Muscle of leg (tissue), 11 donors: ENCODE measurements around the gene TYRP1. TPM values are rescaled to one million over a fixed set of nuclear protein-coding genes. Genes with fewer than 3 reads are reported as not detected.

Experiments used
- DNase-seq: peaks from one replicate; pipeline ENCODE4 v3.0.0; 2013
- H3K27ac ChIP-seq: one replicate; pipeline ENCODE4 v1.5.1; 2013; ENCODE audit warnings: mild to moderate bottlenecking, low read length, control low read depth
- H3K27me3 ChIP-seq: one replicate; pipeline ENCODE4 v1.6.1; 2013; ENCODE audit warnings: low read length; ENCODE audit not compliant: control insufficient read depth, insufficient read depth
- H3K36me3 ChIP-seq: one replicate; pipeline ENCODE4 v1.6.1; 2013; ENCODE audit warnings: low read length; ENCODE audit not compliant: control insufficient read depth, insufficient read depth
- H3K4me1 ChIP-seq: one replicate; pipeline ENCODE4 v1.6.1; 2013; ENCODE audit warnings: low read length; ENCODE audit not compliant: control insufficient read depth, insufficient read depth
- H3K4me3 ChIP-seq: one replicate; pipeline ENCODE4 v1.5.1; 2013; ENCODE audit warnings: low read length, control low read depth
- H3K9me3 ChIP-seq: replicated peaks from 2 replicates; pipeline ENCODE4 v1.6.1; 2013; ENCODE audit warnings: low read depth, low read length; ENCODE audit not compliant: control insufficient read depth
- WGBS: methylation state at CpG from one replicate; pipeline ENCODE4 v1.1.5; 2013; ENCODE audit warnings: missing lambda C conversion rate; ENCODE audit not compliant: insufficient coverage; 5-methylcytosine and 5-hydroxymethylcytosine counted together
- polyA plus RNA-seq, 8 donors: library from polyadenylated mRNA; unstranded; fragments of 120-200 nt; gene quantifications; one replicate each; pipeline versions ENCODE4 v1.2.1 to v1.2.3, GENCODE V29; 2013; ENCODE audit warnings: inconsistent platforms in 1 of 8, low replicate concordance in 1 of 8; ENCODE audit not compliant: insufficient read length in 8 of 8, insufficient read depth in 1 of 8
- total RNA-seq: library from RNA; stranded (reverse); fragments of 120-200 nt; gene quantifications from one replicate; pipeline ENCODE4 v1.2.4, GENCODE V29; 2013

TYRP1 gene
- total and polyA plus RNA-seq, 9 donors = 0.27 to 20.9 (median 0.43) TPM; not detected in 3

GRCh38 chr9:12695474-12695873 is 2.3 kb downstream of the TYRP1 start:
- no peaks in the 10 kb centered on the region for H3K36me3 ChIP-seq
- no peak overlapping the region for H3K4me3 ChIP-seq
- DNase-seq = no peak
- H3K27ac ChIP-seq = no peak overlapping the region
- H3K27me3 ChIP-seq = no peaks in the 10 kb centered on the region
- H3K9me3 ChIP-seq = no peaks in the 10 kb centered on the region
- WGBS = no CpG with 5 or more reads among the region's 4 CpGs
- H3K4me1 ChIP-seq = no peaks in the 10 kb centered on the region

GRCh38 chr9:12696931-12697622 is 3.9 kb downstream of the TYRP1 start:
- no CpG with 5 or more reads among the region's 4 CpGs for WGBS
- no peak overlapping the region for H3K4me3 ChIP-seq
- no peaks in the 10 kb centered on the region for H3K9me3 ChIP-seq
- H3K27me3 ChIP-seq = no peaks in the 10 kb centered on the region
- DNase-seq = no peak
- H3K27ac ChIP-seq = no peak overlapping the region
- H3K4me1 ChIP-seq = no peaks in the 10 kb centered on the region
- no peaks in the 10 kb centered on the region for H3K36me3 ChIP-seq

DNA sequence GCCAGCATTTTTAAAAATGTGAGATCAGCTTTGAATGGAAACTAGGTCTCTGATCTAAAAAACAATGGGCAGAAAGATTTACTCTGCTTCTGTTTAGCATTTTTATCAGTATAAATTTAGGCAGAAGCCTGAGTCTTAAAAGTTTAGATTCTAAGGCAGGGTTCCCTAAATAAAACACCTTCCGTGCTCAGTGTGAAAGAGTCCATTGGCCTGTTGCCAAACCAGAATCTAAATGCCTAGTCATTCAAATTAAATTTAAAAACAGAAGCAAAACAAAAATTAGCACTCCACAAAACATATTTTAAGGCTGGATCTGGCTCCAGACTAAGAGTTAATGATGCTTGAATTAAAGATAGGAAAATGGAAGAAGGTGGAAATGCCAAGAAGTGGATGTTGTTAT is 4.5 kb downstream of the TYRP1 start:
- H3K9me3 ChIP-seq = no peaks in the 10 kb centered on the region
- no peak overlapping the region for H3K27ac ChIP-seq
- WGBS = no CpG with 5 or more reads among the region's 1 CpG
- DNase-seq = no peak
- H3K36me3 ChIP-seq = no peaks in the 10 kb centered on the region
- no peaks in the 10 kb centered on the region for H3K4me1 ChIP-seq
- no peaks in the 10 kb centered on the region for H3K27me3 ChIP-seq
- no peak overlapping the region for H3K4me3 ChIP-seq

- Histone ChIP-seq H3K27me3 (no peaks in the 10 kb centered on the region), H3K4me3 (no peak overlapping the region), H3K9me3 (no peaks in the 10 kb centered on the region), H3K4me1 (no peaks in the 10 kb centered on the region), H3K36me3 (no peaks in the 10 kb centered on the region), H3K27ac (no peak overlapping the region)
- 50% methylated on average over 2 of the region's 4 CpGs for WGBS
- DNase-seq = no peak
Observed at GRCh38 chr9:12698266-12698665, 5.1 kb downstream of the TYRP1 start.

GRCh38 chr9:12698986-12699385 is 5.8 kb downstream of the TYRP1 start:
- H3K9me3 ChIP-seq = no peaks in the 10 kb centered on the region
- H3K27me3 ChIP-seq = no peaks in the 10 kb centered on the region
- 83% methylated on average over 1 of the region's 1 CpG for WGBS
- H3K27ac ChIP-seq = no peak overlapping the region
- H3K36me3 ChIP-seq = no peaks in the 10 kb centered on the region
- no peaks in the 10 kb centered on the region for H3K4me1 ChIP-seq
- DNase-seq = no peak
- H3K4me3 ChIP-seq = no peak overlapping the region

DNA sequence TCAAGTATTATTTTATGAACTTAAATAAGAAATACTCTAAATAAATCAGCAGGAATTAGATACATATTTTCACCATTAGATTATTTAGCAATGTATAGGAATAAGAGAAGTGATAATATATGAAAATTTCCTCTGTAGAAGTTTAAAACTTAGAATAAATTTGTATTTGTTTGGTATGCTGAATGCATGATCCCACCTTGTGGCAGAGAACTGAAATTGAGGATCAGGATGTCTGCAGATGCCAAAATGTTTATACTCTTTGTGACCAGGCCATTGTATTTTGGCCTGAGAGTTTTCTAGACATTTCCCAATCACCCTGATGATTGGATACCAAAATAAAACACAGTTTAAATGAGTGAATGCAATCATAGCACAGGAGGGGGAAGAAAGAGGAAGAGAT is 6.3 kb downstream of the TYRP1 start:
- peak; percentile 25 for DNase-seq
- Histone ChIP-seq H3K9me3 (no peaks in the 10 kb centered on the region), H3K27me3 (no peaks in the 10 kb centered on the region), H3K4me3 (no peak overlapping the region), H3K27ac (no peak overlapping the region), H3K4me1 (no peaks in the 10 kb centered on the region), H3K36me3 (no peaks in the 10 kb centered on the region)

GRCh38 chr9:12701126-12701525 is 7.9 kb downstream of the TYRP1 start:
- no peaks in the 10 kb centered on the region for H3K27me3 ChIP-seq
- no peak for DNase-seq
- no peaks in the 10 kb centered on the region for H3K36me3 ChIP-seq
- no peaks in the 10 kb centered on the region for H3K9me3 ChIP-seq
- H3K27ac ChIP-seq = no peak overlapping the region
- no peaks in the 10 kb centered on the region for H3K4me1 ChIP-seq
- H3K4me3 ChIP-seq = no peak overlapping the region

- no CpG with 5 or more reads among the region's 6 CpGs for WGBS
- Histone ChIP-seq H3K4me1 (no peaks in the 10 kb centered on the region), H3K4me3 (no peak overlapping the region)
Observed at GRCh38 chr9:12702160-12702758, 9.1 kb downstream of the TYRP1 start.

DNA sequence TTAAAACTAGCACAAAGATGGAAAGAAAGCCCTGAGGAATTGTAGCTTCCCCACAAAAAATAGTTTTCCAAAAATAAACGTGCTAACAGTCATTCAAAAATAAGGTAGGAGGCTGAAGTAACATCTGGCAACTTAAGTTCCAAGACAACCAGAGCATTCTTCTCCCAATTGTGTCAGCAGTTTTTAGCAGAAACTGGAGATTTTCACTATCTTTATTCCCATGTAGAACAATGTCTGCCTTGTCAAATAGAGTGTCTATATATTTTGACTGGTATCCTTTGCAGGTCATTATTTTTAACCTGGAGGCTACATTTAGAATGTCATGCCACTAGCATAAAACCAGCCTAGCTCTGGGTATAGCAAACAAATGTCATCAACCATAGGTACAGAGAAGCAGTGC is 10.8 kb downstream of the TYRP1 start:
- no peak overlapping the region for H3K27ac ChIP-seq
- WGBS = no CpG with 5 or more reads among the region's 1 CpG
- H3K9me3 ChIP-seq = no peaks in the 10 kb centered on the region
- H3K4me3 ChIP-seq = no peak overlapping the region
- no peaks in the 10 kb centered on the region for H3K27me3 ChIP-seq
- H3K36me3 ChIP-seq = no peaks in the 10 kb centered on the region
- H3K4me1 ChIP-seq = no peaks in the 10 kb centered on the region
- DNase-seq = no peak

More at GRCh38 chr9:12702160-12702758, 9.1 kb downstream of the TYRP1 start:
- DNase-seq = peak; percentile 86
- H3K36me3 ChIP-seq = no peaks in the 10 kb centered on the region
- H3K27ac ChIP-seq = no peak overlapping the region
- H3K9me3 ChIP-seq = no peaks in the 10 kb centered on the region
- H3K27me3 ChIP-seq = no peaks in the 10 kb centered on the region

GRCh38 chr9:12705738-12706391 is 12.7 kb downstream of the TYRP1 start:
- Histone ChIP-seq H3K27ac (no peak overlapping the region), H3K9me3 (no peaks in the 10 kb centered on the region), H3K4me3 (no peak overlapping the region), H3K36me3 (no peaks in the 10 kb centered on the region), H3K27me3 (no peaks in the 10 kb centered on the region), H3K4me1 (no peaks in the 10 kb centered on the region)
- no peak for DNase-seq
- WGBS = no CpG with 5 or more reads among the region's 1 CpG
